H1 (cell line): ENCODE measurements around the gene PTPRG. TPM values are rescaled to one million over a fixed set of nuclear protein-coding genes. Genes with fewer than 3 reads are reported as not detected.

ENCODE experiments used
- CTCF ChIA-PET: fragments of 300-600 bp; sonication (Branson Sonifier 250); formaldehyde crosslinking; loops from one replicate; lab custom pipeline; 2021; ENCODE audit not compliant: partially characterized antibody; lab: Charles Lee
- POLR2A ChIA-PET: fragments of 300-600 bp; sonication (Branson Sonifier 250); formaldehyde crosslinking; loops from one replicate; lab custom pipeline; 2021; ENCODE audit warnings: inconsistent platforms; ENCODE audit not compliant: partially characterized antibody; lab: Charles Lee
- DNase-seq, 2 experiments: peaks; one replicate each; pipeline versions ENCODE4 v3.0.0 to v3.0.0-alpha.2; 2010 to 2022; ENCODE audit warnings: low spot score in 2 of 2, low read depth in 1 of 2, mixed read lengths in 1 of 2
- FAIRE-seq: peaks from 2 replicates; lab custom pipeline; 2011; peaks lifted over from hg19 to GRCh38; lab: Jason Lieb, UNC
- H2AFZ ChIP-seq: 2 replicates; pipeline ENCODE4 v1.8.1; 2012; ENCODE audit warnings: low read length, inconsistent platforms
- H2AK5ac ChIP-seq: 2 replicates; pipeline ENCODE4 v1.6.1; 2013; ENCODE audit warnings: low read depth, low read length
- H2BK120ac ChIP-seq: replicated peaks from 2 replicates; pipeline ENCODE3; 2013; ENCODE audit warnings: low read depth, low read length, inconsistent platforms
- H2BK12ac ChIP-seq: 2 replicates; pipeline ENCODE4 v1.6.1; 2013; ENCODE audit warnings: low read depth, low read length
- H2BK15ac ChIP-seq: 2 replicates; pipeline ENCODE4 v1.6.1; 2013; ENCODE audit warnings: low read length
- H2BK20ac ChIP-seq: 2 replicates; pipeline ENCODE4 v1.6.1; 2013; ENCODE audit warnings: low read length
- H2BK5ac ChIP-seq: 2 replicates; pipeline ENCODE4 v1.6.1; 2013; ENCODE audit warnings: low read depth, low read length
- H3K14ac ChIP-seq: 2 replicates; pipeline ENCODE4 v1.6.1; 2013; ENCODE audit warnings: inconsistent platforms; ENCODE audit not compliant: insufficient read length
- H3K18ac ChIP-seq: 2 replicates; pipeline ENCODE4 v1.6.1; 2013; ENCODE audit warnings: low read length; ENCODE audit errors: extremely low read depth
- H3K23ac ChIP-seq: 2 replicates; pipeline ENCODE4 v1.6.1; 2013; ENCODE audit warnings: inconsistent platforms; ENCODE audit not compliant: insufficient read length
- H3K23me2 ChIP-seq: 2 replicates; pipeline ENCODE4 v1.6.1; 2013; ENCODE audit warnings: low read depth, low read length
- H3K27ac ChIP-seq: 2 replicates; pipeline ENCODE4 v1.6.1; 2011; ENCODE audit warnings: low read depth, low read length, inconsistent platforms
- H3K27me3 ChIP-seq, 4 experiments: replicated peaks in 1 of 4; 1 replicate in 1 of 4; 2 replicates in 3 of 4; pipeline versions ENCODE4 v1.6.1 to v1.8.1; 2011 to 2013; ENCODE audit warnings: low read length in 3 of 4, mild to moderate bottlenecking in 3 of 4, inconsistent platforms in 2 of 4, mixed read lengths in 2 of 4, moderate library complexity in 1 of 4; ENCODE audit not compliant: control insufficient read depth in 3 of 4, insufficient read depth in 3 of 4; ENCODE audit errors: extremely low read depth in 1 of 4
- H3K36me3 ChIP-seq, 4 experiments: 2 replicates each; pipeline versions ENCODE4 v1.6.1 to v1.8.1; 2011 to 2013; ENCODE audit warnings: mild to moderate bottlenecking in 4 of 4, low read length in 3 of 4, moderate library complexity in 2 of 4, control low read depth in 1 of 4, inconsistent platforms in 1 of 4; ENCODE audit not compliant: insufficient read depth in 4 of 4, control insufficient read depth in 2 of 4
- H3K4ac ChIP-seq: replicated peaks from 2 replicates; pipeline ENCODE3; 2013; ENCODE audit warnings: low read length, low read depth, mixed read lengths, inconsistent platforms; ENCODE audit not compliant: insufficient read length
- H3K4me1 ChIP-seq, 4 experiments: replicated peaks in 1 of 4; 1 replicate in 1 of 4; 2 replicates in 3 of 4; pipeline versions ENCODE4 v1.6.1 to v1.8.1; 2011 to 2013; ENCODE audit warnings: low read length in 3 of 4, inconsistent platforms in 2 of 4, mixed read lengths in 1 of 4; ENCODE audit not compliant: insufficient read depth in 4 of 4, control insufficient read depth in 3 of 4
- H3K4me2 ChIP-seq, 2 experiments: 2 replicates each; pipeline versions ENCODE4 v1.6.1 to v1.8.1; 2011 to 2013; ENCODE audit warnings: low read depth in 2 of 2, low read length in 2 of 2, control low read depth in 1 of 2, inconsistent platforms in 1 of 2, mild to moderate bottlenecking in 1 of 2; ENCODE audit not compliant: insufficient read depth in 1 of 2
- H3K4me3 ChIP-seq, 4 experiments: fragments of 200-600, 300-600 bp in 1 of 4; sonication (generic), shearing (Covaris generic), sonication (Bioruptor Twin) in 1 of 4; 2 replicates each; pipeline versions ENCODE4 v1.5.1 to v1.8.1; 2011 to 2016; ENCODE audit warnings: low read length in 4 of 4, low read depth in 3 of 4, control low read depth in 2 of 4, inconsistent platforms in 2 of 4, mild to moderate bottlenecking in 2 of 4, mixed read lengths in 1 of 4, moderate library complexity in 1 of 4; ENCODE audit not compliant: insufficient read depth in 2 of 4; ENCODE audit errors: extremely low read depth in 1 of 4
- H3K56ac ChIP-seq: replicated peaks from 2 replicates; pipeline ENCODE3; 2013; ENCODE audit warnings: low read depth, mild to moderate bottlenecking, mixed read lengths, low read length, inconsistent platforms; ENCODE audit not compliant: insufficient read length
- H3K79me1 ChIP-seq: 2 replicates; pipeline ENCODE4 v1.6.1; 2013; ENCODE audit warnings: low read depth, low read length, control low read depth
- H3K79me2 ChIP-seq, 2 experiments: 2 replicates each; pipeline versions ENCODE4 v1.6.1 to v1.8.1; 2012 to 2013; ENCODE audit warnings: low read length in 2 of 2, mild to moderate bottlenecking in 2 of 2, inconsistent platforms in 1 of 2; ENCODE audit not compliant: insufficient read depth in 2 of 2, control insufficient read depth in 1 of 2
- H3K9ac ChIP-seq, 4 experiments: replicated peaks in 1 of 4; 1 replicate in 1 of 4; 2 replicates in 3 of 4; pipeline versions ENCODE4 v1.6.1 to v1.8.1; 2011 to 2013; ENCODE audit warnings: low read depth in 3 of 4, low read length in 3 of 4, control low read depth in 2 of 4, mild to moderate bottlenecking in 2 of 4, moderate library complexity in 2 of 4, inconsistent platforms in 1 of 4; ENCODE audit errors: extremely low read depth in 1 of 4
- H3K9me3 ChIP-seq, 2 experiments: 2 replicates each; pipeline versions ENCODE4 v1.6.1 to v1.8.1; 2012 to 2013; ENCODE audit warnings: mild to moderate bottlenecking in 2 of 2, moderate library complexity in 2 of 2, control low read depth in 1 of 2, inconsistent platforms in 1 of 2, low read depth in 1 of 2, low read length in 1 of 2, mixed read lengths in 1 of 2; ENCODE audit not compliant: insufficient read depth in 2 of 2
- H4K20me1 ChIP-seq, 2 experiments: replicated peaks in 1 of 2; 2 replicates each; pipeline versions ENCODE3 to v1.8.1; 2011 to 2013; ENCODE audit warnings: inconsistent platforms in 2 of 2, low read length in 2 of 2, mild to moderate bottlenecking in 1 of 2; ENCODE audit not compliant: insufficient read depth in 2 of 2, control insufficient read depth in 1 of 2
- H4K5ac ChIP-seq: 2 replicates; pipeline ENCODE4 v1.6.1; 2013; ENCODE audit warnings: low read length, low read depth, mixed read lengths, inconsistent platforms; ENCODE audit not compliant: insufficient read length
- H4K8ac ChIP-seq: 2 replicates; pipeline ENCODE4 v1.8.0; 2013; ENCODE audit warnings: mild to moderate bottlenecking, moderate library complexity, low read length, inconsistent platforms; ENCODE audit not compliant: insufficient read depth; ENCODE audit errors: extremely low read depth
- H4K91ac ChIP-seq: replicated peaks from 2 replicates; pipeline ENCODE3; 2013; ENCODE audit warnings: low read length, mixed read lengths, inconsistent platforms; ENCODE audit not compliant: insufficient read length
- BRCA1 ChIP-seq: IDR thresholded peaks from 2 replicates; pipeline ENCODE4 v1.6.1; 2012; ENCODE audit warnings: low read depth, low read length, improper control_type of control experiment
- CTBP2 ChIP-seq: IDR thresholded peaks from 2 replicates; pipeline ENCODE4 v1.7.0; 2011; ENCODE audit warnings: borderline replicate concordance, mild to moderate bottlenecking, moderate library complexity, mixed read lengths, low read length; ENCODE audit not compliant: insufficient read depth, insufficient read length
- GTF2F1 ChIP-seq: IDR thresholded peaks from 2 replicates; pipeline ENCODE4 v1.6.1; 2012; ENCODE audit warnings: low read depth, low read length, improper control_type of control experiment, borderline replicate concordance
- HDAC2 ChIP-seq, 2 experiments: fragments of 300-600 bp in 1 of 2; sonication (generic) in 1 of 2; IDR thresholded peaks; 2 replicates each; pipeline ENCODE4 v1.6.1; 2011 to 2012; ENCODE audit warnings: low read depth in 2 of 2, low read length in 2 of 2, mild to moderate bottlenecking in 2 of 2, moderate library complexity in 2 of 2, borderline replicate concordance in 1 of 2, inconsistent platforms in 1 of 2
- KDM4A ChIP-seq: IDR thresholded peaks from one replicate; pipeline ENCODE4 v1.7.1; 2012; ENCODE audit warnings: low read depth, mild to moderate bottlenecking, moderate library complexity, low read length, inconsistent platforms; ENCODE audit not compliant: severe bottlenecking
- KDM5A ChIP-seq: fragments of 200-600 bp; IDR thresholded peaks from 2 replicates; pipeline ENCODE4 v1.7.1; 2012; ENCODE audit warnings: mild to moderate bottlenecking, low read length, inconsistent platforms, mixed read lengths
- MAFK ChIP-seq: IDR thresholded peaks from 2 replicates; pipeline ENCODE4 v1.6.1; 2012; ENCODE audit warnings: low read depth, mild to moderate bottlenecking, improper control_type of control experiment, low read length
- SIX5 ChIP-seq: IDR thresholded peaks from 2 replicates; pipeline ENCODE4 v1.6.1; 2011; ENCODE audit warnings: mild to moderate bottlenecking, low read depth, low read length
- SRF ChIP-seq: IDR thresholded peaks from 2 replicates; pipeline ENCODE4 v1.6.1; 2011; ENCODE audit warnings: mild to moderate bottlenecking, low read depth, low read length, moderate library complexity
- TBP ChIP-seq: IDR thresholded peaks from 2 replicates; pipeline ENCODE4 v1.6.1; 2011; ENCODE audit warnings: low read depth, low read length, improper control_type of control experiment
- ZNF274 ChIP-seq: IDR thresholded peaks from 2 replicates; pipeline ENCODE4 v1.7.0; 2012; ENCODE audit warnings: low read length, borderline replicate concordance; ENCODE audit errors: extremely low read depth
- WGBS, 2 experiments: shearing (Covaris generic) in 1 of 2; methylation state at CpG; one replicate each; pipeline versions ENCODE4 v1.1.6 to v1.1.7; 2013 to 2015; ENCODE audit warnings: low lambda C conversion rate in 2 of 2, mixed read lengths in 2 of 2, inconsistent platforms in 1 of 2, low coverage in 1 of 2, missing lambda C conversion rate in 1 of 2; ENCODE audit not compliant: insufficient replicate concordance in 2 of 2, insufficient coverage in 1 of 2, insufficient read length in 1 of 2; ENCODE audit errors: extremely low coverage in 1 of 2, missing lambda C conversion rate in 1 of 2; 5-methylcytosine and 5-hydroxymethylcytosine counted together
- polyA plus RNA-seq, 7 experiments: library from polyadenylated mRNA; depleted of rRNA in 3 of 7; stranded (reverse) in 5 of 7; unstranded in 2 of 7; fragments of >200 nt in 5 of 7; fragments of 200-250 nt in 2 of 7; gene quantifications; 1 replicate in 5 of 7; 2 replicates in 1 of 7; 4 replicates in 1 of 7; pipeline versions ENCODE4 v1.2.1 to v1.2.3, GENCODE V29; 2011 to 2013; ENCODE audit warnings: missing spikeins in 2 of 7, mixed read lengths in 2 of 7
- total RNA-seq: library from RNA; stranded (reverse); fragmentation: NEBNext Ultra II Directional; extraction: Animal tissue kit (Norgen Biotek cat#: 25700); gene quantifications from 2 replicates; pipeline ENCODE4 v1.2.1, GENCODE V29; 2021
- TF ChIP-seq, protein P1 (sequence below), 3 experiments: IDR thresholded peaks; 1 replicate in 2 of 3; 2 replicates in 1 of 3; pipeline versions ENCODE4 v1.5.1 to v1.6.1; 2011; ENCODE audit warnings: low read length in 3 of 3, mild to moderate bottlenecking in 3 of 3, inconsistent platforms in 2 of 3, low read depth in 1 of 3, moderate library complexity in 1 of 3; ENCODE audit not compliant: insufficient read depth in 1 of 3; ENCODE audit errors: control extremely low read depth in 1 of 3

The PTPRG gene
- total and polyA plus RNA-seq, 2 of the 8 experiments (the other 6 are each of a cell fraction or from before 2014, with no cell fraction given): 23.3 to 96.2 TPM

DNA sequence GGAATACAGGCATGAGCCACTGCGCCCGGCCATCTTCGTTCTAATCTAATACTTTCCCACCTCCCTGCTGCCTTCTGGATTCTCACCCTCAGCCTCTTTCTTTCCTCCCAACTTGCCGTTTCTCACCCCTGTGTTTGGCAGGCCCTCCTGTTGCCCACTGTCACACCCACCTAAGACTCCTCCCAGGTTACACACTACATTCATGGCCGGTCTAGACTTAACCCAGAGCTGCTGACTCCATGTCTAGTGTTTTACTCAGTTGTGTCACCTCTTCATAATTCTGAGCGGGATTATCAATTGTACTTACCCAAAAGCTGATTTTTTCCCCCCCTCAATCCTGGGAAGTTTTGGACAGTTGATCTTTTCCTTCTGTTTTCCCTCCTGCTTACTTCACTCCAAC, 588.2 kb downstream of the PTPRG start:
- H3K79me1 ChIP-seq: no peaks in the 10 kb centered on the region
- H2BK120ac ChIP-seq: no peak overlapping the region
- no peak overlapping the region for H4K5ac ChIP-seq
- H2AK5ac ChIP-seq: no peak overlapping the region
- no peak overlapping the region for H3K18ac ChIP-seq
- no peaks in the 10 kb centered on the region for H3K79me2 ChIP-seq
- H3K27me3 ChIP-seq: no peaks in the 10 kb centered on the region
- no peaks in the 10 kb centered on the region for H3K9me3 ChIP-seq
- H2BK5ac ChIP-seq: no peak overlapping the region
- H3K4me2 ChIP-seq: no peak overlapping the region
- H2BK12ac ChIP-seq: no peak overlapping the region
- FAIRE-seq (no peak), DNase-seq (no peak)
- 88% methylated on average over 6 of the region's 6 CpGs; no CpG with 5 or more reads in 1 of the 2 experiments for WGBS, 2 experiments
- no peak overlapping the region for H2BK20ac ChIP-seq
- H4K8ac ChIP-seq: no peak overlapping the region
- no peaks in the 10 kb centered on the region for H3K36me3 ChIP-seq
- H3K4me3 ChIP-seq: no peak overlapping the region
- no peak overlapping the region for H2AFZ ChIP-seq
- no peaks in the 10 kb centered on the region; the same call in 1 of the 2 replicates for H3K23me2 ChIP-seq
- H3K9ac ChIP-seq: no peak overlapping the region
- H3K27ac ChIP-seq: no peak overlapping the region
- no peak overlapping the region for H4K91ac ChIP-seq
- ChIA-PET CTCF (interaction anchor here (0.7 to 8.7 kb wide), 3 partner anchors 18 to 168 kb away, joined by 3 to 48 read pairs (median 8); no protein-coding TSS in a partner anchor), POLR2A (no interaction called here)
- no peak overlapping the region for H3K14ac ChIP-seq
- no peak overlapping the region for H3K23ac ChIP-seq
- no peak overlapping the region for H2BK15ac ChIP-seq
- H4K20me1 ChIP-seq: no peaks in the 10 kb centered on the region
- H3K4ac ChIP-seq: no peak overlapping the region
- H3K56ac ChIP-seq: no peak overlapping the region
- no peaks in the 10 kb centered on the region for H3K4me1 ChIP-seq
- TF ChIP-seq SRF (no peak), KDM5A (no peak), BRCA1 (no peak), MAFK (no peak), CTBP2 (no peak), SIX5 (no peak), KDM4A (no peak), GTF2F1 (no peak), TBP (no peak), HDAC2 (IDR thresholded peaks at IDR 0.05; ENCODE audit: borderline replicate concordance in 1 of 2, low read depth in 2 of 2, low read length in 2 of 2) (no peak), ZNF274 (no peak)
- TF ChIP-seq, protein P1, sequence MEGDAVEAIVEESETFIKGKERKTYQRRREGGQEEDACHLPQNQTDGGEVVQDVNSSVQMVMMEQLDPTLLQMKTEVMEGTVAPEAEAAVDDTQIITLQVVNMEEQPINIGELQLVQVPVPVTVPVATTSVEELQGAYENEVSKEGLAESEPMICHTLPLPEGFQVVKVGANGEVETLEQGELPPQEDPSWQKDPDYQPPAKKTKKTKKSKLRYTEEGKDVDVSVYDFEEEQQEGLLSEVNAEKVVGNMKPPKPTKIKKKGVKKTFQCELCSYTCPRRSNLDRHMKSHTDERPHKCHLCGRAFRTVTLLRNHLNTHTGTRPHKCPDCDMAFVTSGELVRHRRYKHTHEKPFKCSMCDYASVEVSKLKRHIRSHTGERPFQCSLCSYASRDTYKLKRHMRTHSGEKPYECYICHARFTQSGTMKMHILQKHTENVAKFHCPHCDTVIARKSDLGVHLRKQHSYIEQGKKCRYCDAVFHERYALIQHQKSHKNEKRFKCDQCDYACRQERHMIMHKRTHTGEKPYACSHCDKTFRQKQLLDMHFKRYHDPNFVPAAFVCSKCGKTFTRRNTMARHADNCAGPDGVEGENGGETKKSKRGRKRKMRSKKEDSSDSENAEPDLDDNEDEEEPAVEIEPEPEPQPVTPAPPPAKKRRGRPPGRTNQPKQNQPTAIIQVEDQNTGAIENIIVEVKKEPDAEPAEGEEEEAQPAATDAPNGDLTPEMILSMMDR (IDR thresholded peaks at IDR 0.05; ENCODE audit: control extremely low read depth in 1 of 3, insufficient read depth in 1 of 3, low read depth in 1 of 3, low read length in 3 of 3): no peak
